Loucy (cell line): Measurements from ENCODE around the gene NR3C2.

ENCODE experiments used
- H2AFZ ChIP-seq: fragments of 200-600 bp; sonication (generic); 2 replicates; pipeline ENCODE4 v1.6.0; 2016; ENCODE audit warnings: antibody characterized with exemption, mild to moderate bottlenecking, low read length, moderate library complexity
- H3F3A ChIP-seq: fragments of 200-600 bp; 2 replicates; pipeline ENCODE4 v1.6.0; 2016; ENCODE audit warnings: antibody characterized with exemption, low read depth, mild to moderate bottlenecking
- H3K27me3 ChIP-seq: fragments of 200-600 bp; sonication (generic); 2 replicates; pipeline ENCODE4 v1.6.1; 2014; ENCODE audit warnings: low read length, mild to moderate bottlenecking; ENCODE audit not compliant: insufficient read depth, poor library complexity, severe bottlenecking
- H3K36me3 ChIP-seq: fragments of 200-600 bp; sonication (generic); 2 replicates; pipeline ENCODE4 v1.6.1; 2016; ENCODE audit warnings: low read length; ENCODE audit not compliant: insufficient read depth
- H3K4me1 ChIP-seq: fragments of 200-600 bp; sonication (generic); 2 replicates; pipeline ENCODE4 v1.5.1; 2014; ENCODE audit warnings: low read length, mild to moderate bottlenecking; ENCODE audit not compliant: insufficient read depth, poor library complexity, severe bottlenecking
- H3K4me2 ChIP-seq: fragments of 200-600 bp; sonication (generic); 2 replicates; pipeline ENCODE4 v1.6.0; 2014; ENCODE audit warnings: antibody characterized with exemption, low read length, low read depth, mild to moderate bottlenecking; ENCODE audit not compliant: poor library complexity, severe bottlenecking
- H3K4me3 ChIP-seq: fragments of 200-600 bp; sonication (generic); 2 replicates; pipeline ENCODE4 v1.5.1; 2014; ENCODE audit warnings: low read length, mild to moderate bottlenecking, mixed read lengths; ENCODE audit not compliant: poor library complexity, severe bottlenecking
- H3K79me2 ChIP-seq: fragments of 200-600 bp; sonication (generic); 2 replicates; pipeline ENCODE4 v1.6.1; 2014; ENCODE audit warnings: low read length; ENCODE audit not compliant: insufficient read depth
- H3K9ac ChIP-seq: fragments of 200-600 bp; sonication (generic); 2 replicates; pipeline ENCODE4 v1.6.0; 2014; ENCODE audit warnings: mild to moderate bottlenecking, low read depth, low read length, moderate library complexity; ENCODE audit not compliant: poor library complexity, severe bottlenecking
- H3K9me2 ChIP-seq: fragments of 200-600 bp; sonication (generic); replicated peaks from 2 replicates; pipeline ENCODE4 v1.6.1; 2016; ENCODE audit warnings: low read depth, low read length, mixed read lengths
- H3K9me3 ChIP-seq: fragments of 200-600 bp; sonication (generic); 2 replicates; pipeline ENCODE4 v1.6.1; 2014; ENCODE audit warnings: mild to moderate bottlenecking, antibody characterized with exemption, low read length, low read depth; ENCODE audit not compliant: insufficient read depth
- H4K20me1 ChIP-seq: fragments of 200-600 bp; sonication (generic); 2 replicates; pipeline ENCODE4 v1.6.0; 2014; ENCODE audit warnings: antibody characterized with exemption, low read length, mild to moderate bottlenecking; ENCODE audit not compliant: insufficient read depth, poor library complexity, severe bottlenecking
- CTCF ChIP-seq: fragments of 200-600 bp; sonication (generic); conservative IDR thresholded peaks from 2 replicates; pipeline ENCODE4 v1.5.1; 2014; ENCODE audit warnings: mild to moderate bottlenecking, antibody characterized with exemption, low read length
- EZH2phosphoT487 ChIP-seq: fragments of 200-600 bp; IDR thresholded peaks from 2 replicates; pipeline ENCODE4 v1.6.1; 2018; ENCODE audit warnings: antibody characterized with exemption, mild to moderate bottlenecking, moderate library complexity, borderline replicate concordance

NR3C2 gene

GRCh38 chr4:148253768-148254167, 188.4 kb downstream of the NR3C2 start:
- no peaks in the 10 kb centered on the region for H4K20me1 ChIP-seq
- no peak overlapping the region for H3K4me3 ChIP-seq
- no peaks in the 10 kb centered on the region for H3F3A ChIP-seq
- no peaks in the 10 kb centered on the region for H3K27me3 ChIP-seq
- H3K4me1 ChIP-seq, result peaks cover 13% of the 10 kb centered on the region
- H3K79me2 ChIP-seq, result no peaks in the 10 kb centered on the region
- H3K9ac ChIP-seq, result no peak overlapping the region
- no peak for TF ChIP-seq EZH2phosphoT487
- no peak for TF ChIP-seq CTCF
- no peaks in the 10 kb centered on the region for H3K9me3 ChIP-seq
- H3K4me2 ChIP-seq, result no peak overlapping the region
- no peak overlapping the region for H2AFZ ChIP-seq
- no peaks in the 10 kb centered on the region for H3K9me2 ChIP-seq
- no peaks in the 10 kb centered on the region for H3K36me3 ChIP-seq

- H3K79me2 ChIP-seq, result no peaks in the 10 kb centered on the region
Measured at GRCh38 chr4:148248824-148249223, 193.4 kb downstream of the NR3C2 start.

DNA sequence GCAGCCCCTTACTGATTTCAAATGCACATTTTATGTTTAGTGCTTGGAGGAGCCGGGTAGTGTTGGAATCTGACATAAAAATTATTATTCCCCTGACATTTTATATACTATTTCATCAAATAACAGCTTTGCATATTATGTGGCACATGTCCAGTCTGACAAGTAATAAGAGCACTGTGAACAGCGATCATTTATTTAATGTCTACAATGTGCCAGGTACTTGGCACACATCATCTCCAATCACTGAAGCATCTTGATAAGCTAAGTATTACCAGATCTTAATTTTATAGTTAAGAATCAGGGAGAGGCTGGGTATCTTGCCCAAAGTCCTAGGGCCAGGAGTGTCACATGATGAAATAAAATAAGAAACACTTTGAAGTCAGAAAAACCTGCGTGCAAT, 197.2 kb downstream of the NR3C2 start:
- Histone ChIP-seq H3K9me3 (no peaks in the 10 kb centered on the region), H3K79me2 (no peaks in the 10 kb centered on the region), H3F3A (no peaks in the 10 kb centered on the region), H4K20me1 (no peaks in the 10 kb centered on the region), H3K36me3 (no peaks in the 10 kb centered on the region), H3K9me2 (no peaks in the 10 kb centered on the region), H3K9ac (no peak overlapping the region), H3K4me1 (no peaks in the 10 kb centered on the region), H3K27me3 (no peaks in the 10 kb centered on the region), H3K4me2 (no peak overlapping the region), H3K4me3 (no peak overlapping the region), H2AFZ (no peak overlapping the region)
- TF ChIP-seq EZH2phosphoT487 (no peak), CTCF (no peak)

More at GRCh38 chr4:148248824-148249223, 193.4 kb downstream of the NR3C2 start:
- no peaks in the 10 kb centered on the region for H4K20me1 ChIP-seq
- no peaks in the 10 kb centered on the region for H3K27me3 ChIP-seq
- H3K36me3 ChIP-seq, result no peaks in the 10 kb centered on the region
- no peak overlapping the region for H3K4me3 ChIP-seq
- H3K9ac ChIP-seq, result no peak overlapping the region
- H3K4me1 ChIP-seq, result no peaks in the 10 kb centered on the region
- no peak overlapping the region for H3K4me2 ChIP-seq
- H3K9me3 ChIP-seq, result no peaks in the 10 kb centered on the region
- no peak overlapping the region for H2AFZ ChIP-seq
- no peaks in the 10 kb centered on the region for H3K9me2 ChIP-seq
- no peaks in the 10 kb centered on the region for H3F3A ChIP-seq
- TF ChIP-seq CTCF, result no peak
- no peak for TF ChIP-seq EZH2phosphoT487
